Stimulated activated CD8-positive, alpha-beta memory T cell treated with anti-CD3 and anti-CD28 coated beads, Interleukin-7, amount 100 ng/mL, for 24 hours (primary cell): ENCODE results near the gene EYA2.
A peak's percentile ranks its signal among the peaks of the same experiment; 100 is the strongest.
"Not testable (repeated sequence)": the region's sequence is repeated elsewhere in the genome, so short reads cannot be mapped to it uniquely, and the experiment has no call there.

Experiments
- DNase-seq: peaks from one replicate; pipeline ENCODE4 v3.0.0-alpha.2; 2020; ENCODE audit warnings: low read depth

The EYA2 gene

GRCh38 chr20:47204850-47205122, 310.1 kb downstream of the EYA2 start:
- not testable (repeated sequence) for DNase-seq

DNA sequence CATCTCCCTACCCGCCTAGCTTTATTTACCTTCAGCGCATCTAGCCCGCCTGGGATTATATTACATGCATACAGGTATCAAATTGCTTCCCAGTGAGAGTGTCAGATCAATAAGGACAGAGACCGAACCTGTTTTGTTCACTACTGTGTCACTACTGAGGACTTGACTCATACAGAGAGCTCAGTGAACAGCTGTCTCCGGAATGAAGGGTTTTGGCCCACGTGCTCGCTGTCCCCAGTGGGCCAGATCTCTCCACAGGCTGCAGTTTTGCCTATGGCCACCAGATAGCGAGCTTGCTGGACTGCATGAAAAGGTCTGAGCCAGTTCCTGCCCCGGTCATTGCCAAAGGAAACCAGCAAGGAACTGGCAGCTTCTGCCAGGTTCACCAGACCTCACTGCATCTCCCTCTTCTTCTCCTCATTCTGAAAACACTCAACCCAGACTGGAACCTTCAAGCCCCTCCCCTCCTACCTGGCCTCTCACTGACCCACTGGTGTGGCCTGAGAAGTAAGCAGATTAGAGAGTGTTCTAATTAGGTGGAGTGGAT, 311.0 kb downstream of the EYA2 start:
- DNase-seq, result no peak

- not testable (repeated sequence) for DNase-seq
Observed at GRCh38 chr20:47206552-47206951, 311.9 kb downstream of the EYA2 start.

DNA sequence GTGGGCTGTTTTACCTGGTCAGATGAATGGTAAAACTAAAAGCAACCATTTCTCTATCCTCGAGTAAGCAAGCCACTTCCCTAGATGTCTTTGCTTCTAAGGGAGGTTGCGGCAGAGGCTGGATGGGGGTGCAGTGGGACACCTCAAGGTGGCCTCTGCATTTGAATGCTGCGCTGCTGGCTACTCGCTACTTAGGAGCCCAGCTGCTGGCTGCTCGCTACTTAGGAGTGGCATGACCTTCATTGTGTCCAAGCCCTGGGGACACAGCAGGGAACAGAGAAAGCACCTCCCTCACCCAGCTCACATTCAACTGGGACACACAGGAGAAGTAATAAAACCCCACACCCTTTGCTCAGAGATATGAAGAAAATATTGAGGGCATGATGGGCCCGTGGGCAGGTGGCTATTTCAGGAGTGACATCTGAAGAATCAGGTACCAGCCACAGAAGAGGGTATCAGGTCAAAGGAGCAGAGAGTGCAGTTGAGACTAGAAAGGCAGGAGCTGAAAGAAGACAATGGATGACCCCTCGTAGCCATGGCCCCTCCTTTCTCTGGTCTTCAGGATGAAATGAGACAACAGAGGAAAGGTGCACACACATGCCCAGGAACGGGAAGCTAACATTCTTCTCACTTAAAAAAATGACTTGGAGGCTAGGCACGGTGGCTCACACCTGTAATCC, 312.5 kb downstream of the EYA2 start:
- DNase-seq, result no peak

DNA sequence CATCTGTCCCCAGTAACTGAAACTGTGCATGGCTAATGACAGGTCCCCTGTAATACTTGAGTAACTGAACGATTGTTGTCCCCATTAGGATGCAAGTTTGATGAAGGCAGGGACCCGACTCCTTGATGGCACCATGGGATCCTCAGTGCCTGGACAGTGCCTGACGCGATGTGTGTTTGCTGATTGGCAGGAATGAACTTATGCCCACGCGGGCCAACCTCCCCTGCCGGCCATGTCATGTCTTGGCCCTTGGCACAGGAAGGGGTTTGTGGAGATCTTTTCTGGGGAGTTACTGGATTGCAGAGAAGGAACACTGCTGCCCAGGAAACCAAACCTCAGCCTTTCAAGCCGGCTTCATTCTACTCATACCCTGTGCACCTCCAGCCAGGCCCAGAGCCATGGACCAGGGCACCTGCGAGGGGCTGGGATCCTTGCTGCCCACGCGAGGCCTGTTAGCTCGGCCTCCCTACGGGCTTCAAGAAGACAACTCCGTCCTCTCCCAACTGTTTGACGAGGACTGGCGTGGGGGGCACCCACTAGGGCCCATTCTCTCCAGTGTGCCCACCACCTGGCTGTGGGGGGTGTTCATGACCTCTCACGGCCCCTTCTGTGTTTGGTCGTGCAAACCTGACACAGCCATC, 314.0 kb downstream of the EYA2 start:
- DNase-seq, result no peak

- no peak for DNase-seq
Observed at GRCh38 chr20:47209982-47210381, 315.3 kb downstream of the EYA2 start.

GRCh38 chr20:47210470-47210869, 315.8 kb downstream of the EYA2 start:
- no peak for DNase-seq

GRCh38 chr20:47211036-47211435, 316.4 kb downstream of the EYA2 start:
- no peak for DNase-seq

DNA sequence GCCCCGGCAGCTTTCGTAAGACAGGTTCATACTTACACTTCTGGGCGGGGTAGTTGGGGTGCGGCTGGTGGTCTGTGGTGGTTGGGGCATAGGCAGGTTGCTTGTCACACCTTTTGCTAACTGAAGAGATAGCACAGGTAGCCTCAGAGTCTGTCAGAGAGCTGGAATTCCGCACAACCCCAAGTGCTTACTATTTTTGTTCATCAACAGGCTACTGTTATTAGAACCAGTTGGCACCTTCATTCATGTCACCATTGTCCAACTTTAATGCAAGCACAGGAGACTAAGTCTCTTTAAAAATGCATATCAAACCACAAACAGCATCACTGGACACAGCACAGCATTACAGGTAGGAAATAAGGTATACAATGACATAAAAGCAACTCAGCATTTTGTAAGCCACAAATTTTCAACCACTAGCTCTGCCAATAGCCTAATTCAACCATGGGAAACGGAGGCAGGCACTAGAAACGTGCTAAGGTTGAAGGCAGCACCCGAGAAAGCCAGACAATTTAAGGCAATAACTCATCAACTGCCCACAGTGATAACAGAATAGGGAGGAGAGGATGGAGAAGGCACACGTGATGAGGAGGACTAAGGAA, 318.1 kb downstream of the EYA2 start:
- no peak for DNase-seq

DNA sequence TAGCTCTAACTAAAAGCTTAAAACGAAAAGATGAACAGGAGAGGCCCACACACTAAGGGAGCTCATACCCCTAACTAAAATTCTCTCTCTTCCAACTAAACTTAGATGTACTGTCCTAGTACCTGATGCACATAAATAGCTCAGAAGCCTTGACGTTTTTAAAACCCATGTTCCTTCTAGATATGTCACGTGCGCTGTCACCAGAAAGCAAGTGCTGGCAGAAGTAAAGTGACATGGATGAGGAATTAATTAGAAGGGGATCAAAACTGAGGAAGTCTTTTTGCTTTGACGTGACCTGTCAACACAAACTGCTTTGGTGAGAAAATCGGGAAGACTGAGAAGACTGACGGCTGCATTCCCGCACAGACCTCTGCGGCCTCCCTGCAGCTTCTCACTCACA, 319.3 kb downstream of the EYA2 start:
- DNase-seq, result no peak

DNA sequence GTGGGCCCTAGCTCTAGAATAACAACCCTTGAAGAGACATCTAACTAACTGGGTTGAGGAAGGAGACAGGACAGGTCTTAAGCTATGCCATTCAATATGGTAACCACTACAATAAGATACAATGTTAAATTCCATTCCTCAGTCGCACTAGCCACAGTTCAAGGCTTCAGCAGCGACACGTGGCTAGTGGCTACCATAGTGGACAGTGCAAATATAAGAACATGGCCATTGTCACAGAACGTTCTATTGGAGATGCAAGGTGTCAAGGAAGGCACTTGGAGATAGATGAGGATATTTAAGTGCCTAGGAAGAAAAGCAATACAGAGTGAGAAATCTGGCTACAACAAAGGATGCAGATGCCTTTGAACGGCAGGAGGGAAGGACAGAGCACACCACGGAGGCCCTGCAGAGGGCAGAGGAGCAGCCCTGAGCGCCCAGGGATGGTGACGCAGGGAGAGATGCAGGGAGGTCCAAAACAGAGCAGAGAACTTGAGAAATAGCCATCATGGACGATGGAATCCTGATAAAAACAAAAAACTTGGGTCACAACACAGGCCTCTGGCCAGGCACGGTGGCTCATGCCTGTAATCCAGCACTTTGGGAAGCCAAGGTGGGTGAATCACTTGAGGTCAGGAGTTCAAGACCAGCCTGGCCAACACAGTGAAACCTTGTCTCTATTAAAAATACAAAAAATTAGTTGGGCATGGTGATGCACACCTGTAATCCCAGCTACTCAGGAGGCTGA, 321.2 kb downstream of the EYA2 start:
- DNase-seq, result no peak

- DNase-seq, result no peak
Observed at GRCh38 chr20:47216819-47217410, 322.3 kb downstream of the EYA2 start.

- DNase-seq, result no peak
Observed at GRCh38 chr20:47217482-47218446, 323.1 kb downstream of the EYA2 start.

DNA sequence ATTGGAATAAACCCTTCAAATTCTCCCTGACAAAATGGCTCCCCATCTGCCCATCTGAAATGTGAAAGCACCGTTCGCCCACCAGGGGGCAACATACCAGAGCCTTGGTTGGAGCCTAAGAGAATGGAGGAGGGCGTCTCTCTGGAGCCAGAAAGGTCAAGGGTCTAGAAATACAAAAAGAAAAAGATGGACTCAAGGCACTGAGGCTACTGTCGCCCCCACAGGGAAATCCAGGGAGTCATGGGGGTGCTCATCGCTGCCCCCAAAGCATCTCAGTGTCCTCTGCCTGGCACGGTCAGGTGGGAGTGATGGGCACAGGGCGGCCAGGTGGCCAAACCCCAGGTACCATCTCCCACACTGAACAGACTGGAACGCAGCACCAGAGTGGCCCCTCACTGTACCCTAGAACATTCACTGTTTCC, 325.5 kb downstream of the EYA2 start:
- DNase-seq, result peak; percentile 37

- no peak for DNase-seq
Observed at GRCh38 chr20:47221036-47221625, 326.5 kb downstream of the EYA2 start.

GRCh38 chr20:47222468-47223119, 328.0 kb downstream of the EYA2 start:
- DNase-seq, result no peak

DNA sequence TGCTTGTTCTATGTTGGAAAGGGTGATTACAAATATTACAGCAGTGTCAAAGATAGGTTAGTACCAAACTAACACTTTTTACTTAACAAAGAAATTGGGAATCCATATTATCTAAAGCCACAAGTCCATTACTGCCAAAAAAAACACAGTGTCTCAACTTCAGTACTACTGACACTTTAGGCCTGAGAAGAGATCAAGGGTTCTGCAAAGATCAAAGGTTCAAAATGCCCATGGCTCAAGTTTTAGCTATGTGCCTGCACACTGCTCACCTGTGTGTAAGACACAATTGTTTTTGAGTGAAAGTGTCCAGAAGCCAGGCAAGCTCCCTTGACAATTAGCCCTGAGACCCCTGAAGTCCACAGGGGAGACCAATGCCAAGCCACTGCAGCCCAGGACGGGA, 329.3 kb downstream of the EYA2 start:
- DNase-seq, result no peak

- DNase-seq, result no peak
Observed at GRCh38 chr20:47224300-47224791, 329.7 kb downstream of the EYA2 start.

GRCh38 chr20:47224857-47225256, 330.2 kb downstream of the EYA2 start:
- no peak for DNase-seq

- no peak for DNase-seq
Observed at GRCh38 chr20:47225458-47225857, 330.8 kb downstream of the EYA2 start.
